ENCODE measurements around the gene SEC23A. TPM values are rescaled to one million over a fixed set of nuclear protein-coding genes. Genes with fewer than 3 reads are reported as not detected.
"Not testable (repeated sequence)": the region's sequence is repeated elsewhere in the genome, so short reads cannot be mapped to it uniquely, and the experiment has no call there.

SEC23A gene
- total RNA-seq, 1 donor = 298 TPM

DNA sequence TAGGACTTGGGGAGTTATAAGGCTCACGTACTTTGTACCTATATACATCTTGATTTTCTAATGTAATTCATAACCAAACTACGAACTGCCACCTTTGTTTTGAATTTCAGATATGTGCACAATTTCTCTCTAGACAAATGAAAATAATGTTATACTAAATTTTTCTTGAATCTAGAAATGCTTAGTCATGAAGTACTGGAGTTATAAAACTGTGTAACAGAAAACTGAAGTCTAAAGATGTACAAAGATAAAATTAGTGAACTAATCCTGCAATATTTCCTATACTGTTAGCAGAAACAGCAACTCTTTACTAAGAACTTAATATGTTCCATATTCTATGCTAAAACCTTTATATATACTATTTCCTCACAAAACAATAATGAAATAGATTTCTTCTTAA is 15.5 kb downstream of the SEC23A start:
- no peak for DNase-seq (ENCODE audit: low read depth)
- TF ChIP-seq, protein P1, sequence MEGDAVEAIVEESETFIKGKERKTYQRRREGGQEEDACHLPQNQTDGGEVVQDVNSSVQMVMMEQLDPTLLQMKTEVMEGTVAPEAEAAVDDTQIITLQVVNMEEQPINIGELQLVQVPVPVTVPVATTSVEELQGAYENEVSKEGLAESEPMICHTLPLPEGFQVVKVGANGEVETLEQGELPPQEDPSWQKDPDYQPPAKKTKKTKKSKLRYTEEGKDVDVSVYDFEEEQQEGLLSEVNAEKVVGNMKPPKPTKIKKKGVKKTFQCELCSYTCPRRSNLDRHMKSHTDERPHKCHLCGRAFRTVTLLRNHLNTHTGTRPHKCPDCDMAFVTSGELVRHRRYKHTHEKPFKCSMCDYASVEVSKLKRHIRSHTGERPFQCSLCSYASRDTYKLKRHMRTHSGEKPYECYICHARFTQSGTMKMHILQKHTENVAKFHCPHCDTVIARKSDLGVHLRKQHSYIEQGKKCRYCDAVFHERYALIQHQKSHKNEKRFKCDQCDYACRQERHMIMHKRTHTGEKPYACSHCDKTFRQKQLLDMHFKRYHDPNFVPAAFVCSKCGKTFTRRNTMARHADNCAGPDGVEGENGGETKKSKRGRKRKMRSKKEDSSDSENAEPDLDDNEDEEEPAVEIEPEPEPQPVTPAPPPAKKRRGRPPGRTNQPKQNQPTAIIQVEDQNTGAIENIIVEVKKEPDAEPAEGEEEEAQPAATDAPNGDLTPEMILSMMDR (IDR thresholded peaks at IDR 0.05; ENCODE audit: insufficient read depth, low read length) = no peak
- no peak overlapping the region for H3K4me3 ChIP-seq (ENCODE audit: low read depth, low read length)

DNA sequence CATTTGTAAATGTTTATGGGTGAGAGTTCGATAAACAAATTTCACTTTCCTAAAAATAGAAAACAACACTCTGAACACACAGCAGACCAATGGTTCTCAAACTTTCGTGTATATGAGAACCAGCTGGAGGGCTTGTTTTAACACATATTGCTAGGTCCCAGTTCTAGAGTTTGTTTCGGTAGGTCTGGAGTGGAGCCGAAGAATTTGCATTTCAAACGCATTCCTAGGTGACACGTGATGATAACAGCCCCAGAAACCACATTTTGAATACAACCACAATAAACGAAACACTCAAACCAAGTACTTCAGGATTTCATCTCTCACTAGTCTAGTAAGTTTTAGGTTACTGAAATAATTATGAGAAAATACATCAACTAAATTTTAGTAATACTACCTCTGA is 17.1 kb downstream of the SEC23A start:
- TF ChIP-seq, protein P1 (IDR thresholded peaks at IDR 0.05; ENCODE audit: insufficient read depth, low read length) = no peak
- H3K4me3 ChIP-seq (ENCODE audit: low read depth, low read length) = no peak overlapping the region
- DNase-seq (ENCODE audit: low read depth) = no peak

DNA sequence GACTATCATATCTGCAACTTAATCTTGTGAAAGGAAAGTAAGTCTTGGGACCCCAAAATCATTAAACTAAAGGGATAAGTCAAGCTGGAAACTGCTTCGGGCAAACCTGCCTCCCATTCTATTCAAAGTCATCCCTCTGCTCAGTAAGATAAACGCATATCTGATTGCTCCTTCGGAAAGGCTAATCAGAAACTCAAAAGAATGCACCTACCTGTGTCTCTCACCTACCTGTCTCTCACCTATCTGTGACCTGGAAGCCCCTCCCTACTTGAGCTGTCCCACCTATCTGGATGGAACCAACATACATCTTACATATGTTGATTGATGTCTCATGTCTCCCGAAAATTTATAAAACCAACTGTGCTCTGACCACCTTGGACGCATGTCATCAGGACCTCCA is 19.9 kb downstream of the SEC23A start:
- TF ChIP-seq, protein P1 (IDR thresholded peaks at IDR 0.05; ENCODE audit: insufficient read depth, low read length) = no peak
- no peak for DNase-seq (ENCODE audit: low read depth)

DNA sequence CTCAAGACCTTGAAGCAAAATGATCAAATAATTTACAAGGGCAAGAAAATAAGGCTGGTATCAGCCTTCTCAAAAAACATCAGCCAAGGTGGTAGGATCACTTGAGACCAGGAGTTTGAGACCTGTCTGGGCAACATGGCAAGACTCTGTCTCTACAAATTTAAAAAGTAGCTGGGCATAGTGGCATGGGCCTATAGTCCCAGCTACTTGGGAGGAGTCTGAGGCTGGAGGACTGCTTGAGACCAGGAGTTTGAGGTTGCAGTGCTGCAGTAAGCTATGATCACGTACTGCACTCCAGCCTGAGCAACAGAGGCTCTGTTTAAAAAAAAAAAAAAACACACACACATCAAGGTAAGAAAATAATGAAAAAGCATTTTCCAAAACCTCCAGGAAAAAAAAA is 22.1 kb downstream of the SEC23A start:
- H3K4me3 ChIP-seq (ENCODE audit: low read depth, low read length) = no peak overlapping the region
- no peak for DNase-seq (ENCODE audit: low read depth)
- TF ChIP-seq, protein P1 (IDR thresholded peaks at IDR 0.05; ENCODE audit: insufficient read depth, low read length) = no peak

More for the DNA sequence above, 19.9 kb downstream of the SEC23A start:
- H3K4me3 ChIP-seq (ENCODE audit: low read depth, low read length) = no peak overlapping the region

DNA sequence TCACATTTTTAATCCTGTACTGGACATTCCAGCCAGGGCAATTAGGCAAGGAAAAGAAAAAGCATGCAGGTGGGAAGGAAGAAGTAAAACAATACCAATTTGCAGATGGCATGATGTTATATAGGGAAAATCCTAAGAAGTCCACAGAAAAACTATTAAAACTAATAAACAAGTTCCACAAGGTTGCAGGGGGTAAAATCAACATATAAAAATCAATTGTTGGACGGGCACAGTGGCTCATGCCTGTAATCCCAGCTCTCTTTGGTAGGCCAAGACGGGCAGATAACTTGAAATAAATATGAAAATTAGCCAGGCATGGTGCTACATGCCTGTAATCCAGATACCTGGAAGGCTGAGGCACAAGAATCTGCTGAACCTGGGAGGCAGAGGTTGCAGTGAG is 31.9 kb downstream of the SEC23A start:
- no peak overlapping the region for H3K4me3 ChIP-seq (ENCODE audit: low read depth, low read length)
- TF ChIP-seq, protein P1 (IDR thresholded peaks at IDR 0.05; ENCODE audit: insufficient read depth, low read length) = no peak
- no peak for DNase-seq (ENCODE audit: low read depth)

DNA sequence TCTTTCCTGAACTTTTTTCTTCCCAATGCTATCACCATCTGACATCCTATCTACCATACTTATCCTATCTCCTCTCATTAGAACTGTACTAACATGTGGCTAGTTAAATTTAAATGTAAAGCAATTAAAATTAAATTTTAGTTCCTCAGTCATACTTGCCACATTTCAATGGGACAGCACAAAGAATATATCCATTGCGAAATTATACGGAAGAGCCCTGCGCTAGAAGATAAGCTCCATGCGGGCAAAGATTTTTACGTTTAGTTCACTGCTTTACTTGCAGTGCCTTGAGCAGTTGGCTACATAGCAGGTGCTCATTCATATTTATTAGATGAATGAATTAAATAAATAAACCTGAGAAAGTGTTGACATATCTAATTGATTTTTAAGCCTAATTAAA is 33.1 kb downstream of the SEC23A start:
- H3K4me3 ChIP-seq (ENCODE audit: low read depth, low read length) = no peak overlapping the region
- no peak for DNase-seq (ENCODE audit: low read depth)
- TF ChIP-seq, protein P1 (IDR thresholded peaks at IDR 0.05; ENCODE audit: insufficient read depth, low read length) = no peak

DNA sequence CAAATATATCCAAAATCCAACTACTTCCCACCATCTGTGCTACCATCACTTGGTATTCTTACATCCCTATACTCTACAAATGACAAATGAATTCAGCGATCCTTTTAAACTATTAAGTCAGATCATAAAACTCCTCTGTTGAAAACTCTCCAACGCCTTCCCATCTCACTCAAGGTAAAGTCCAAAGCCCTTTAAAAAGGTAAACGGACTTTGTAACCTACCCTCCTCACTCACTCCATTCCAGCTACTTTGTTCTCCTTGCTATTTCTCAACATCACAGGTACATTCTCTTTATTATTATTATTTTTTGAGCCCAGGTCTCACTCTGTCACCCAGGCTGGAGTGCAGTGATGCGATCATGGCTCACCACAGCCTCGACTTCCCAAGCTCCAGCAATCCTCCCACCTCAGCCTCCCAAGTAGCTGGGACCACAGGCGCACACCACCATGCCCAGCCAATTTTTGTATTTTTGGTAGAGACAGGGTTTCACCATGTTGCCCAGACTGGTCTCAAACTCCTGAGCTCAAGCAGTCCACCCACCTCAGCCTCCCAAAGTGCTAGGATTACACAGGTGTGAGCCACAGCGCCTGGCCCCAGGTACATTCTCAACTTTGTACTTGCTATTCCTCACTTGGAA is 33.7 kb downstream of the SEC23A start:
- not testable (repeated sequence) for DNase-seq (ENCODE audit: low read depth); H3K4me3 ChIP-seq (ENCODE audit: low read depth, low read length)
